Measurements from ENCODE around the gene EIF2B5.

The EIF2B5 gene

GRCh38 chr3:184175981-184176376 lies 40.8 kb downstream of the EIF2B5 start:
- Histone ChIP-seq H3K4me2 (ENCODE audit: low read depth, low read length, poor library complexity, severe bottlenecking) (peak overlapping the region; percentile 93), H3K4me3 (ENCODE audit: low read length, poor library complexity, severe bottlenecking) (peak overlapping the region; percentile 87), H3F3A (ENCODE audit: low read depth) (no peaks in the 10 kb centered on the region), H3K9me3 (ENCODE audit: insufficient read depth, low read depth, low read length) (no peaks in the 10 kb centered on the region), H4K20me1 (ENCODE audit: insufficient read depth, low read length, poor library complexity, severe bottlenecking) (peaks cover 6% of the 10 kb centered on the region), H3K9ac (ENCODE audit: low read depth, low read length, poor library complexity, severe bottlenecking) (peak overlapping the region; percentile 85), H3K9me2 (replicated peaks; ENCODE audit: low read depth, low read length) (no peaks in the 10 kb centered on the region), H3K79me2 (ENCODE audit: insufficient read depth, low read length) (peaks cover 45% of the 10 kb centered on the region), H2AFZ (ENCODE audit: low read length) (no peak overlapping the region), H3K27me3 (ENCODE audit: insufficient read depth, low read length, poor library complexity, severe bottlenecking) (no peaks in the 10 kb centered on the region), H3K4me1 (ENCODE audit: insufficient read depth, low read length, poor library complexity, severe bottlenecking) (peaks cover 25% of the 10 kb centered on the region), H3K36me3 (ENCODE audit: insufficient read depth, low read length) (peaks cover 39% of the 10 kb centered on the region; the same call in 1 of the 2 replicates)
- TF ChIP-seq EZH2phosphoT487 (IDR thresholded peaks at IDR 0.05; ENCODE audit: borderline replicate concordance) (no peak), CTCF (conservative IDR thresholded peaks at IDR 0.05; ENCODE audit: low read length) (no peak)

GRCh38 chr3:184176377-184177330 lies 41.5 kb downstream of the EIF2B5 start:
- H3K9ac ChIP-seq (ENCODE audit: low read depth, low read length, poor library complexity, severe bottlenecking) = peak overlapping the region; percentile 85
- H3K9me2 ChIP-seq (replicated peaks; ENCODE audit: low read depth, low read length) = no peaks in the 10 kb centered on the region
- no peak for TF ChIP-seq EZH2phosphoT487 (IDR thresholded peaks at IDR 0.05; ENCODE audit: borderline replicate concordance)
- TF ChIP-seq CTCF (conservative IDR thresholded peaks at IDR 0.05; ENCODE audit: low read length) = no peak
- H2AFZ ChIP-seq (ENCODE audit: low read length) = no peak overlapping the region
- H3K9me3 ChIP-seq (ENCODE audit: insufficient read depth, low read depth, low read length) = no peaks in the 10 kb centered on the region
- peak overlapping the region; percentile 87 for H3K4me3 ChIP-seq (ENCODE audit: low read length, poor library complexity, severe bottlenecking)
- H3K79me2 ChIP-seq (ENCODE audit: insufficient read depth, low read length) = peaks cover 45% of the 10 kb centered on the region
- peak overlapping the region; percentile 93 for H3K4me2 ChIP-seq (ENCODE audit: low read depth, low read length, poor library complexity, severe bottlenecking)
- peaks cover 42% of the 10 kb centered on the region; the same call in 1 of the 2 replicates for H3K36me3 ChIP-seq (ENCODE audit: insufficient read depth, low read length)
- H3K4me1 ChIP-seq (ENCODE audit: insufficient read depth, low read length, poor library complexity, severe bottlenecking) = peaks cover 25% of the 10 kb centered on the region
- H3K27me3 ChIP-seq (ENCODE audit: insufficient read depth, low read length, poor library complexity, severe bottlenecking) = no peaks in the 10 kb centered on the region
- H3F3A ChIP-seq (ENCODE audit: low read depth) = no peaks in the 10 kb centered on the region
- peaks cover 6% of the 10 kb centered on the region for H4K20me1 ChIP-seq (ENCODE audit: insufficient read depth, low read length, poor library complexity, severe bottlenecking)

- Histone ChIP-seq H3K79me2 (ENCODE audit: insufficient read depth, low read length) (peaks cover 45% of the 10 kb centered on the region), H3K4me1 (ENCODE audit: insufficient read depth, low read length, poor library complexity, severe bottlenecking) (peaks cover 25% of the 10 kb centered on the region), H3K4me3 (ENCODE audit: low read length, poor library complexity, severe bottlenecking) (peak overlapping the region; percentile 87), H3K36me3 (ENCODE audit: insufficient read depth, low read length) (peaks cover 43% of the 10 kb centered on the region; the same call in 1 of the 2 replicates), H3K9me2 (replicated peaks; ENCODE audit: low read depth, low read length) (no peaks in the 10 kb centered on the region), H3K9ac (ENCODE audit: low read depth, low read length, poor library complexity, severe bottlenecking) (peak overlapping the region; percentile 85), H3K27me3 (ENCODE audit: insufficient read depth, low read length, poor library complexity, severe bottlenecking) (no peaks in the 10 kb centered on the region), H3K9me3 (ENCODE audit: insufficient read depth, low read depth, low read length) (no peaks in the 10 kb centered on the region), H3K4me2 (ENCODE audit: low read depth, low read length, poor library complexity, severe bottlenecking) (peak overlapping the region; percentile 93), H2AFZ (ENCODE audit: low read length) (no peak overlapping the region), H4K20me1 (ENCODE audit: insufficient read depth, low read length, poor library complexity, severe bottlenecking) (peaks cover 6% of the 10 kb centered on the region), H3F3A (ENCODE audit: low read depth) (no peaks in the 10 kb centered on the region)
- TF ChIP-seq CTCF (conservative IDR thresholded peaks at IDR 0.05; ENCODE audit: low read length) (no peak), EZH2phosphoT487 (IDR thresholded peaks at IDR 0.05; ENCODE audit: borderline replicate concordance) (no peak)
Measured at GRCh38 chr3:184177331-184177731, 42.2 kb downstream of the EIF2B5 start.

All from Loucy (cell line).